H9 (cell line): ENCODE data around the gene IGF2BP2. TPM values are rescaled to one million over a fixed set of nuclear protein-coding genes. Genes with fewer than 3 reads are reported as not detected.

Experiments used
- DNase-seq: peaks from one replicate; pipeline ENCODE4 v3.0.0-alpha.2; 2017
- H2AFZ ChIP-seq: one replicate; pipeline ENCODE4 v1.6.1; 2013; ENCODE audit warnings: mild to moderate bottlenecking, low read length, control low read depth, moderate library complexity
- H2AK5ac ChIP-seq: 2 replicates; pipeline ENCODE4 v1.6.1; 2013; ENCODE audit warnings: low read length, control low read depth, mixed read lengths; ENCODE audit not compliant: insufficient read length
- H2BK120ac ChIP-seq: one replicate; pipeline ENCODE4 v1.6.1; 2013; ENCODE audit warnings: low read depth, mild to moderate bottlenecking, low read length, control low read depth, inconsistent platforms; ENCODE audit not compliant: poor library complexity, severe bottlenecking
- H2BK12ac ChIP-seq: 2 replicates; pipeline ENCODE4 v1.6.1; 2013; ENCODE audit warnings: low read length, control low read depth, mixed read lengths, low read depth; ENCODE audit not compliant: insufficient read length
- H2BK15ac ChIP-seq: 2 replicates; pipeline ENCODE4 v1.6.1; 2013; ENCODE audit warnings: low read depth, low read length, control low read depth
- H2BK20ac ChIP-seq: one replicate; pipeline ENCODE4 v1.6.1; 2013; ENCODE audit warnings: low read depth, mild to moderate bottlenecking, low read length, control low read depth, inconsistent platforms; ENCODE audit not compliant: poor library complexity, severe bottlenecking
- H2BK5ac ChIP-seq: 2 replicates; pipeline ENCODE4 v1.6.1; 2013; ENCODE audit warnings: low read length, control low read depth, mixed read lengths; ENCODE audit not compliant: insufficient read length
- H3K14ac ChIP-seq: 2 replicates; pipeline ENCODE4 v1.6.1; 2013; ENCODE audit warnings: low read length, control low read depth; ENCODE audit not compliant: insufficient read depth
- H3K18ac ChIP-seq: 2 replicates; pipeline ENCODE4 v1.6.1; 2013; ENCODE audit warnings: low read depth, mild to moderate bottlenecking, mixed read lengths, low read length, control low read depth; ENCODE audit not compliant: insufficient read length
- H3K23ac ChIP-seq: 2 replicates; pipeline ENCODE4 v1.6.1; 2013; ENCODE audit warnings: low read length, control low read depth, mixed read lengths, low read depth; ENCODE audit not compliant: insufficient read length
- H3K23me2 ChIP-seq: 2 replicates; pipeline ENCODE4 v1.6.1; 2013; ENCODE audit warnings: low read depth, mild to moderate bottlenecking, mixed read lengths, low read length, control low read depth; ENCODE audit not compliant: insufficient read length, poor library complexity, severe bottlenecking
- H3K27ac ChIP-seq: 2 replicates; pipeline ENCODE4 v1.5.1; 2013; ENCODE audit warnings: low read length, control low read depth, mixed read lengths, low read depth; ENCODE audit not compliant: insufficient read length
- H3K27me3 ChIP-seq: 2 replicates; pipeline ENCODE4 v1.6.1; 2013; ENCODE audit warnings: low read length, control low read depth, inconsistent platforms; ENCODE audit not compliant: insufficient read depth
- H3K4ac ChIP-seq: 2 replicates; pipeline ENCODE4 v1.6.1; 2013; ENCODE audit warnings: low read depth, mild to moderate bottlenecking, control low read depth, inconsistent platforms, low read length, moderate library complexity
- H3K4me1 ChIP-seq: 2 replicates; pipeline ENCODE4 v1.6.1; 2013; ENCODE audit warnings: low read length, control low read depth, inconsistent platforms; ENCODE audit not compliant: insufficient read depth
- H3K4me2 ChIP-seq: 2 replicates; pipeline ENCODE4 v1.6.1; 2013; ENCODE audit warnings: low read length, control low read depth, mixed read lengths; ENCODE audit not compliant: insufficient read length, insufficient read depth
- H3K56ac ChIP-seq: 2 replicates; pipeline ENCODE4 v1.6.1; 2013; ENCODE audit warnings: low read depth, mild to moderate bottlenecking, mixed read lengths, low read length, control low read depth; ENCODE audit not compliant: insufficient read length
- H3K79me1 ChIP-seq: 2 replicates; pipeline ENCODE4 v1.6.1; 2013; ENCODE audit warnings: low read depth, mild to moderate bottlenecking, moderate library complexity, low read length, control low read depth, inconsistent platforms; ENCODE audit not compliant: insufficient read depth, poor library complexity, severe bottlenecking
- H3K79me2 ChIP-seq: 2 replicates; pipeline ENCODE4 v1.6.1; 2013; ENCODE audit warnings: low read length, control low read depth, inconsistent platforms; ENCODE audit not compliant: insufficient read depth
- H3K9ac ChIP-seq: 2 replicates; pipeline ENCODE4 v1.6.1; 2013; ENCODE audit warnings: low read length, control low read depth, mixed read lengths; ENCODE audit not compliant: insufficient read length; ENCODE audit errors: extremely low read depth
- H3K9me3 ChIP-seq: one replicate; pipeline ENCODE4 v1.6.1; 2013; ENCODE audit warnings: low read depth, low read length, inconsistent platforms; ENCODE audit not compliant: control insufficient read depth
- H3T11ph ChIP-seq: one replicate; pipeline ENCODE4 v1.6.1; 2013; ENCODE audit warnings: mild to moderate bottlenecking, low read length, control low read depth, inconsistent platforms
- H4K20me1 ChIP-seq: one replicate; pipeline ENCODE4 v1.6.1; 2013; ENCODE audit not compliant: control insufficient read depth, insufficient read length, insufficient read depth
- H4K5ac ChIP-seq: 2 replicates; pipeline ENCODE4 v1.6.1; 2013; ENCODE audit warnings: low read depth, mild to moderate bottlenecking, mixed read lengths, low read length, control low read depth; ENCODE audit not compliant: insufficient read length
- H4K8ac ChIP-seq: replicated peaks from 2 replicates; pipeline ENCODE4 v1.6.1; 2013; ENCODE audit warnings: low read length, control low read depth, mixed read lengths, low read depth; ENCODE audit not compliant: insufficient read length
- H4K91ac ChIP-seq: 2 replicates; pipeline ENCODE4 v1.6.1; 2013; ENCODE audit warnings: low read depth, mild to moderate bottlenecking, moderate library complexity, mixed read lengths, low read length, control low read depth; ENCODE audit not compliant: insufficient read length
- H3K27ac Mint-ChIP-seq, 3 experiments: 2 replicates in 2 of 3; 3 replicates in 1 of 3; pipeline ENCODE4 v1.8.0; 2020 to 2021; ENCODE audit warnings: mixed read lengths in 3 of 3, mild to moderate bottlenecking in 1 of 3, moderate library complexity in 1 of 3
- H3K27me3 Mint-ChIP-seq: 2 replicates; pipeline ENCODE4 v1.8.0; 2021; ENCODE audit warnings: low read depth, mild to moderate bottlenecking, moderate library complexity, mixed read lengths
- H3K36me3 Mint-ChIP-seq, 3 experiments: 2 replicates in 2 of 3; 3 replicates in 1 of 3; pipeline ENCODE4 v1.8.0; 2020 to 2021; ENCODE audit warnings: low read depth in 3 of 3, mixed read lengths in 3 of 3; ENCODE audit not compliant: insufficient read depth in 1 of 3
- H3K4me1 Mint-ChIP-seq, 2 experiments: 2 replicates each; pipeline ENCODE4 v1.8.0; 2020; ENCODE audit warnings: mixed read lengths in 2 of 2
- H3K4me3 Mint-ChIP-seq, 2 experiments: 2 replicates in 1 of 2; 3 replicates in 1 of 2; pipeline ENCODE4 v1.8.0; 2020 to 2021; ENCODE audit warnings: mild to moderate bottlenecking in 2 of 2, mixed read lengths in 2 of 2, moderate library complexity in 1 of 2
- H3K9me3 Mint-ChIP-seq, 2 experiments: 2 replicates in 1 of 2; 3 replicates in 1 of 2; pipeline ENCODE4 v1.8.0; 2020; ENCODE audit warnings: mild to moderate bottlenecking in 2 of 2, mixed read lengths in 2 of 2, moderate library complexity in 1 of 2
- CTCF ChIP-seq: fragments of 200-600 bp; sonication (generic); conservative IDR thresholded peaks from 3 replicates; pipeline ENCODE4 v1.8.0; 2021; ENCODE audit warnings: antibody characterized with exemption, mild to moderate bottlenecking
- WGBS: extraction: QIAGEN DNeasy Blood & Tissue Kit; methylation state at CpG from one replicate; pipeline ENCODE4 v1.1.7; 2013; ENCODE audit warnings: missing lambda C conversion rate, low lambda C conversion rate, mixed read lengths; ENCODE audit not compliant: insufficient read length; ENCODE audit errors: extremely low coverage; 5-methylcytosine and 5-hydroxymethylcytosine counted together
- total RNA-seq: library from RNA; stranded (reverse); gene quantifications from 2 replicates; pipeline ENCODE4 v1.2.1, GENCODE V29; 2021

Gene IGF2BP2
- total RNA-seq, 1 experiment from 2014 or later, result 130 TPM

GRCh38 chr3:185843126-185843525, 18.3 kb upstream of the IGF2BP2 start:
- H3K27me3 Mint-ChIP-seq, result no peaks in the 10 kb centered on the region; the same call in 1 of the 2 replicates
- Histone ChIP-seq H3K27me3 (no peaks in the 10 kb centered on the region), H2BK20ac (no peak overlapping the region), H3K79me2 (no peaks in the 10 kb centered on the region), H3K79me1 (no peaks in the 10 kb centered on the region), H2AFZ (no peak overlapping the region), H3K56ac (no peak overlapping the region), H3K9ac (no peak overlapping the region), H2AK5ac (no peak overlapping the region), H3K23ac (no peak overlapping the region), H4K5ac (no peak overlapping the region), H4K8ac (no peak overlapping the region), H3K4me2 (no peak overlapping the region), H3T11ph (no peak overlapping the region), H2BK5ac (no peak overlapping the region), H3K14ac (no peak overlapping the region), H3K23me2 (no peaks in the 10 kb centered on the region), H3K9me3 (no peaks in the 10 kb centered on the region), H2BK15ac (no peak overlapping the region), H3K4ac (no peak overlapping the region), H4K91ac (no peak overlapping the region), H3K27ac (no peak overlapping the region), H2BK120ac (no peak overlapping the region), H3K18ac (no peak overlapping the region), H4K20me1 (no peaks in the 10 kb centered on the region), H2BK12ac (no peak overlapping the region), H3K4me1 (no peaks in the 10 kb centered on the region)
- no peaks in the 10 kb centered on the region for H3K36me3 Mint-ChIP-seq
- H3K4me1 Mint-ChIP-seq, result peaks cover 8 to 13% of the 10 kb centered on the region in 2 experiments; a peak in 3 of 4 replicates
- no CpG with 5 or more reads among the region's 3 CpGs for WGBS
- no peak for DNase-seq
- H3K9me3 Mint-ChIP-seq, result no peaks in the 10 kb centered on the region
- H3K27ac Mint-ChIP-seq, result no peak overlapping the region
- no peak for TF ChIP-seq CTCF
- H3K4me3 Mint-ChIP-seq, result no peak overlapping the region
